ENCODE results near the gene ZNF547. TPM values are rescaled to one million over a fixed set of nuclear protein-coding genes. Genes with fewer than 3 reads are reported as not detected.

Gene ZNF547
- total RNA-seq, 2 experiments from 2014 or later: 1.4 to 2.1 TPM

DNA sequence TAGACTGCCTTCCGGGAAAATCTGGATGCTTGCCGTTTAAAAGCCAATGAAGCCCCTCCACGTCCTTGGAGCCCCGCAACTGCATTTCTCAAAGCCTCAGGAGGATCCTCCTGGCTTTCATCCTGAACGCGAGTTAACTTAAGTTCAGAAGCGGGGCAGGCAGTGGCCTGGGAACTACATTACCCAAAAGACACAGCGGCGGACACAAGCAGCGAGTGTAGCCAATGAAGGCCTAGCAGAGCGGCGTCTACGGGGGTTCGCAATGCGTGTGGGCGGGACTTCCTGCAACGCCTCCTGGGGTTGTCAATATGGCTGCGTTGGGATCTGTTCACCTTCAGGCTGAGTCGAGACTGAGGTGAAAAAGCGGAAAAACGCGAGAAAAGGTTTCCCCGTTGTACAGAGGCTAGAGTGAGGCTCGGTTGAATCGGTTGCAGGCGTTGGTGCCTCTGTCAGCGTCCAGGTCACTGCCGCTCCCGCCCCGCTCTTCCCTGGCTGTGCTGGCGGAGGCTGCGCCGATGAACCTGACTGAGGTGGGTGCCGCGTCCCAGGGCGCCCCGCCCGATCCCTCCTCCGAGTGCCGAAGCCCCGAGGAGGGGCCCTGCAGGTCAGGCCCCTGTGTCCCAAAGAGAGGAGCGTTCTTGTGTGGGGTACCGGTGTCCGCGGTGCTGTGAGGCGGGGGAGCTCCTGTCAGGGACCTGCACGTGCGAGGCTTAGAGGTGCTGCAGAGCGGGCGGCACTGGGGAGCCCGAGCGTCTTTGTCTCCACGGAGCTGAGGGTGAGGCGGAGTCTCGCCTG is 47.7 kb downstream of the ZNF547 start, which contains the start of gene ZNF17:
Gene ZNF17 (plus strand): TSS at position 285 of the 795 bp plus-strand sequence. CDS start 2,455 bp downstream, outside the sequence.
- peak within 1 kb of the TSS; percentile 97 for H3K4me3 Mint-ChIP-seq
- peaks cover 55% of the 10 kb centered on the region for H3K36me3 Mint-ChIP-seq (ENCODE audit: low read depth)
- intact Hi-C loops (cut with DNase I, micrococcal nuclease): loop anchor here (1.0 to 5.0 kb wide), 10 partner anchors 21 to 406 kb away; partner anchors contain the start of genes ZNF419 (in 1 of the 2), ZNF548 (in 1 of the 2), ZNF549 (in 1 of the 2) and ZNF550 (in 1 of the 2)
- H3K27ac Mint-ChIP-seq: peak within 1 kb of the TSS; percentile 91
- Histone ChIP-seq H3K36me3 (ENCODE audit: insufficient read depth, low read length) (peaks cover 22% of the 10 kb centered on the region), H3K27me3 (ENCODE audit: control insufficient read depth in 1 of 2, insufficient read depth in 2 of 2, low read length in 2 of 2) (no peaks in the 10 kb centered on the region), H3K9me3 (ENCODE audit: control insufficient read depth in 1 of 2, insufficient read depth in 1 of 2, low read length in 2 of 2) (peaks cover 0 to 13% of the 10 kb centered on the region in 2 experiments), H3K27ac (ENCODE audit: low read depth in 1 of 2, low read length in 2 of 2) (peak within 1 kb of the TSS; percentile 58 to 68), H3K4me1 (ENCODE audit: insufficient read depth, low read length) (peaks cover 20% of the 10 kb centered on the region), H3K4me3 (ENCODE audit: low read length) (peak within 1 kb of the TSS; percentile 79)
- DNase-seq: peak; percentile 81 to 96 (median 90)
- ATAC-seq (ENCODE audit: poor library complexity): peak; percentile 99
- H3K4me1 Mint-ChIP-seq (ENCODE audit: low read depth): peaks cover 39% of the 10 kb centered on the region
- POLR2A ChIA-PET: interaction anchor here (1.7 kb wide), 1 partner anchor 298 kb away, joined by 5 read pairs; the partner anchor contains the start of gene ZNF154
- TF ChIP-seq, protein P1, sequence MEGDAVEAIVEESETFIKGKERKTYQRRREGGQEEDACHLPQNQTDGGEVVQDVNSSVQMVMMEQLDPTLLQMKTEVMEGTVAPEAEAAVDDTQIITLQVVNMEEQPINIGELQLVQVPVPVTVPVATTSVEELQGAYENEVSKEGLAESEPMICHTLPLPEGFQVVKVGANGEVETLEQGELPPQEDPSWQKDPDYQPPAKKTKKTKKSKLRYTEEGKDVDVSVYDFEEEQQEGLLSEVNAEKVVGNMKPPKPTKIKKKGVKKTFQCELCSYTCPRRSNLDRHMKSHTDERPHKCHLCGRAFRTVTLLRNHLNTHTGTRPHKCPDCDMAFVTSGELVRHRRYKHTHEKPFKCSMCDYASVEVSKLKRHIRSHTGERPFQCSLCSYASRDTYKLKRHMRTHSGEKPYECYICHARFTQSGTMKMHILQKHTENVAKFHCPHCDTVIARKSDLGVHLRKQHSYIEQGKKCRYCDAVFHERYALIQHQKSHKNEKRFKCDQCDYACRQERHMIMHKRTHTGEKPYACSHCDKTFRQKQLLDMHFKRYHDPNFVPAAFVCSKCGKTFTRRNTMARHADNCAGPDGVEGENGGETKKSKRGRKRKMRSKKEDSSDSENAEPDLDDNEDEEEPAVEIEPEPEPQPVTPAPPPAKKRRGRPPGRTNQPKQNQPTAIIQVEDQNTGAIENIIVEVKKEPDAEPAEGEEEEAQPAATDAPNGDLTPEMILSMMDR (IDR thresholded peaks at IDR 0.05): no peak
- H3K27me3 Mint-ChIP-seq: no peaks in the 10 kb centered on the region
- H3K9me3 Mint-ChIP-seq: peaks cover 11% of the 10 kb centered on the region
- CTCF ChIA-PET: no interaction called here

DNA sequence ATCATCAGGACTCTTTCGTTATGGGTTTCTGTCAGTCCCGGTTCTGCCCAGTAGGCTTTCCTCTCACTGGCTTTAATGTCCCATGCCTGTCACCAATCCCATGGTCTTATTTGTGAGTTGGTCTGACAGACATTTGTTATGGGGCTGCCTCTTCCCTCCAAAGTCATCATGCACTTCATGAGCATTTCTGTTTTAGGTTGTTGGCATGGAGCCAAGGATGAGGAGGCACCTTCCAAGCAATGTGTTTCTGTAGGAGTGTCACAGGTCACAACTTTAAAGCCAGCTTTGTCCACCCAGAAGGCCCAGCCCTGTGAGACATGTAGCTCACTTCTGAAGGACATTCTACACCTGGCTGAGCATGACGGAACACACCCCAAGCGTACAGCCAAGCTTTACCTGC is 56.1 kb downstream of the ZNF547 start:
- POLR2A ChIA-PET: no interaction called here
- Histone ChIP-seq H3K27ac (ENCODE audit: low read depth in 1 of 2, low read length in 2 of 2) (no peak overlapping the region), H3K4me1 (ENCODE audit: insufficient read depth, low read length) (no peaks in the 10 kb centered on the region), H3K36me3 (ENCODE audit: insufficient read depth, low read length) (peaks cover 56% of the 10 kb centered on the region), H3K27me3 (ENCODE audit: control insufficient read depth in 1 of 2, insufficient read depth in 2 of 2, low read length in 2 of 2) (no peaks in the 10 kb centered on the region), H3K4me3 (ENCODE audit: low read length) (no peak overlapping the region), H3K9me3 (ENCODE audit: control insufficient read depth in 1 of 2, insufficient read depth in 1 of 2, low read length in 2 of 2) (peaks cover 46 to 73% of the 10 kb centered on the region in 2 experiments)
- TF ChIP-seq, protein P1 (IDR thresholded peaks at IDR 0.05): no peak
- CTCF ChIA-PET: no interaction called here
- Mint-ChIP-seq H3K27ac (no peak overlapping the region), H3K27me3 (no peaks in the 10 kb centered on the region), H3K9me3 (peaks cover 22% of the 10 kb centered on the region), H3K4me1 (ENCODE audit: low read depth) (peaks cover 11% of the 10 kb centered on the region), H3K36me3 (ENCODE audit: low read depth) (peaks cover 82% of the 10 kb centered on the region), H3K4me3 (no peak overlapping the region)
- DNase-seq: no peak
- no peak for ATAC-seq (ENCODE audit: poor library complexity)
- intact Hi-C loops (cut with DNase I, micrococcal nuclease): no loop called here

DNA sequence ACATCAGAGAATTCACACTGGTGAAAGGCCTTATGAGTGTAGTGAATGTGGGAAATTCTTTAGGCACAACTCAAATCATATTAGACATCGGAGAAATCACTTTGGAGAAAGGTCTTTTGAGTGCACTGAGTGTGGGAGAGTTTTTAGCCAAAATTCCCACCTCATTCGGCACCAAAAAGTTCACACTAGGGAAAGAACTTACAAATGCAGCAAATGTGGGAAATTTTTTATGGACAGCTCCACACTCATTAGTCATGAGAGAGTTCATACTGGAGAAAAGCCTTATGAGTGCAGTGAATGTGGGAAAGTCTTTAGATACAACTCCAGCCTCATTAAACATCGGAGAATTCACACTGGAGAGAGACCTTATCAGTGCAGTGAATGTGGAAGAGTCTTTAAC is 57.7 kb downstream of the ZNF547 start:
- H3K36me3 ChIP-seq (ENCODE audit: insufficient read depth, low read length): peaks cover 44% of the 10 kb centered on the region
- intact Hi-C loops (cut with DNase I, micrococcal nuclease): no loop called here
- peaks cover 12% of the 10 kb centered on the region for H3K9me3 Mint-ChIP-seq
- no peak overlapping the region for H3K27ac Mint-ChIP-seq
- H3K4me3 ChIP-seq (ENCODE audit: low read length): no peak overlapping the region
- no peaks in the 10 kb centered on the region for H3K4me1 ChIP-seq (ENCODE audit: insufficient read depth, low read length)
- peaks cover 1% of the 10 kb centered on the region for H3K4me1 Mint-ChIP-seq (ENCODE audit: low read depth)
- ATAC-seq (ENCODE audit: poor library complexity) (no peak), DNase-seq (no peak)
- H3K27ac ChIP-seq (ENCODE audit: low read depth in 1 of 2, low read length in 2 of 2): no peak overlapping the region
- no peaks in the 10 kb centered on the region for H3K27me3 Mint-ChIP-seq
- peaks cover 71% of the 10 kb centered on the region for H3K36me3 Mint-ChIP-seq (ENCODE audit: low read depth)
- TF ChIP-seq, protein P1 (IDR thresholded peaks at IDR 0.05): no peak
- H3K4me3 Mint-ChIP-seq: no peak overlapping the region
- ChIA-PET CTCF (no interaction called here), POLR2A (no interaction called here)
- peaks cover 56 to 79% of the 10 kb centered on the region in 2 experiments for H3K9me3 ChIP-seq (ENCODE audit: control insufficient read depth in 1 of 2, insufficient read depth in 1 of 2, low read length in 2 of 2)
- H3K27me3 ChIP-seq (ENCODE audit: control insufficient read depth in 1 of 2, insufficient read depth in 2 of 2, low read length in 2 of 2): no peaks in the 10 kb centered on the region

Other genes starting within 250 kb of the ZNF547 start
- not detected for gene USP29, start 243.6 kb upstream of the ZNF547 start, total RNA-seq
- not detected for gene ZIM3, start 218.3 kb upstream of the ZNF547 start, total RNA-seq
- gene DUXA, start 196.1 kb upstream of the ZNF547 start, total RNA-seq: not detected
- gene ZNF264, start 172.1 kb upstream of the ZNF547 start, total RNA-seq: 10 to 100 TPM; 40.5 to 40.7 TPM
- gene AURKC, start 132.5 kb upstream of the ZNF547 start, total RNA-seq: under 1 TPM; 0.41 to 0.89 TPM
- 10 to 100 TPM; 33.1 to 33.7 TPM for gene ZNF805, start 122.9 kb upstream of the ZNF547 start, total RNA-seq
- 10 to 100 TPM; 64.9 to 65.0 TPM for gene ZNF460, start 83.1 kb upstream of the ZNF547 start, total RNA-seq
- 1 to 10 TPM; 4.0 to 4.3 TPM for gene ZNF543, start 43.1 kb upstream of the ZNF547 start, total RNA-seq
- gene ZNF304, start 12.3 kb upstream of the ZNF547 start, total RNA-seq: 1 to 10 TPM; 4.9 to 5.4 TPM
- gene TRAPPC2B, start within 50 bp of the ZNF547 start, total RNA-seq: 10 to 100 TPM; 11.5 to 12.7 TPM
- 10 to 100 TPM; 68.3 to 70.4 TPM for gene ZNF548, start 26.3 kb downstream of the ZNF547 start, total RNA-seq
- 1 to 10 TPM; 9.3 to 10.0 TPM for gene ZNF17, start 47.6 kb downstream of the ZNF547 start, total RNA-seq
- 1 to 10 TPM; 5.7 to 6.2 TPM for gene ZNF749, start 71.8 kb downstream of the ZNF547 start, total RNA-seq
- gene VN1R1, start 93.6 kb downstream of the ZNF547 start, total RNA-seq: under 1 TPM; 0.11 to 0.16 TPM
- 1 to 10 TPM; 2.5 to 3.2 TPM for gene ZNF772, start 114.0 kb downstream of the ZNF547 start, total RNA-seq
- 1 to 10 TPM; 8.3 to 9.2 TPM for gene ZNF419, start 124.2 kb downstream of the ZNF547 start, total RNA-seq
- gene ZNF773, start 136.4 kb downstream of the ZNF547 start, total RNA-seq: 10 to 100 TPM; 20.3 to 22.3 TPM
- gene ZNF549, start 163.8 kb downstream of the ZNF547 start, total RNA-seq: 10 to 100 TPM; 10.1 to 11.1 TPM
- gene ZNF550, start 196.3 kb downstream of the ZNF547 start, total RNA-seq: 10 to 100 TPM; 15.7 to 20.0 TPM
- 1 to 10 TPM; 5.2 to 5.7 TPM for gene ZNF416, start 215.4 kb downstream of the ZNF547 start, total RNA-seq
- 1 to 10 TPM; 6.9 to 7.1 TPM for gene ZIK1, start 220.6 kb downstream of the ZNF547 start, total RNA-seq
- gene ZNF530, start 236.3 kb downstream of the ZNF547 start, total RNA-seq: 1 to 10 TPM; 2.7 to 3.4 TPM